T-helper 1 cell (primary cell): Measurements from ENCODE around the gene ZKSCAN8.
"Not testable (repeated sequence)": the region's sequence is repeated elsewhere in the genome, so short reads cannot be mapped to it uniquely, and the experiment has no call there.

Source experiments
- DNase-seq, 5 donors: peaks; one replicate each; pipeline ENCODE4 v3.0.0-alpha.2; 2012 to 2020
- total RNA-seq, 4 donors: gene quantifications; one replicate each; lab custom pipeline; 2026; lab: John Stamatoyannopoulos, UW

The ZKSCAN8 gene
- 24.1 to 47.7 (median 40.9) reads per million in 4 donors for total RNA-seq

GRCh38 chr6:28141500-28142329, at the start of gene ZKSCAN8:
ZKSCAN8 (plus strand) TSS chr6:28141883; CDS start chr6:28148408, 6,525 bp downstream.
- peak; percentile 55 to 86 (median 65) for DNase-seq

GRCh38 chr6:28102222-28102621, 39.5 kb upstream of the ZKSCAN8 start:
- not testable (repeated sequence) for DNase-seq

- not testable (repeated sequence) for DNase-seq
Observed at GRCh38 chr6:28102699-28103098, 39.0 kb upstream of the ZKSCAN8 start.

- DNase-seq: peak; percentile 66 to 90 (median 74)
Observed at GRCh38 chr6:28104392-28105244, 37.1 kb upstream of the ZKSCAN8 start.

GRCh38 chr6:28105245-28105639, 36.4 kb upstream of the ZKSCAN8 start:
- no peak for DNase-seq

- no peak for DNase-seq
Observed at GRCh38 chr6:28107506-28107905, 34.2 kb upstream of the ZKSCAN8 start.

GRCh38 chr6:28111964-28112363, 29.7 kb upstream of the ZKSCAN8 start:
- no peak for DNase-seq

GRCh38 chr6:28115799-28116198, 25.9 kb upstream of the ZKSCAN8 start:
- DNase-seq: no peak

- no peak for DNase-seq
Observed at GRCh38 chr6:28117386-28118050, 24.2 kb upstream of the ZKSCAN8 start.

GRCh38 chr6:28118217-28118616, 23.5 kb upstream of the ZKSCAN8 start:
- no peak for DNase-seq

- DNase-seq: no peak
Observed at GRCh38 chr6:28121876-28122275, 19.8 kb upstream of the ZKSCAN8 start.

GRCh38 chr6:28122283-28122682, 19.4 kb upstream of the ZKSCAN8 start:
- DNase-seq: not testable (repeated sequence)

GRCh38 chr6:28124350-28124970, 17.2 kb upstream of the ZKSCAN8 start, which contains the start of gene ZSCAN16:
ZSCAN16 (plus strand) TSS chr6:28124609; CDS start chr6:28125444, 835 bp downstream.
- peak; percentile 40 to 81 (median 60) for DNase-seq

- DNase-seq: no peak
Observed at GRCh38 chr6:28124971-28125353, 16.7 kb upstream of the ZKSCAN8 start.

GRCh38 chr6:28125401-28125800, 16.3 kb upstream of the ZKSCAN8 start:
- peak in 1 of 5 donors; percentile 12 for DNase-seq

GRCh38 chr6:28134015-28134414, 7.7 kb upstream of the ZKSCAN8 start:
- peak in 2 of 5 donors; percentile 11 to 33 for DNase-seq

- DNase-seq: no peak
Observed at GRCh38 chr6:28134716-28135115, 7.0 kb upstream of the ZKSCAN8 start.

GRCh38 chr6:28135393-28135792, 6.3 kb upstream of the ZKSCAN8 start:
- DNase-seq: no peak

- DNase-seq: peak; percentile 36 to 83 (median 45)
Observed at GRCh38 chr6:28136585-28137504, 4.8 kb upstream of the ZKSCAN8 start.

GRCh38 chr6:28137505-28137981, 4.1 kb upstream of the ZKSCAN8 start:
- DNase-seq: peak in 1 of 5 donors; percentile 42
